H9 (cell line): ENCODE measurements around the gene CBX1. TPM values are rescaled to one million over a fixed set of nuclear protein-coding genes. Genes with fewer than 3 reads are reported as not detected.

Experiments used
- DNase-seq: peaks from one replicate; pipeline ENCODE4 v3.0.0-alpha.2; 2017
- H2AFZ ChIP-seq: one replicate; pipeline ENCODE4 v1.6.1; 2013; ENCODE audit warnings: mild to moderate bottlenecking, low read length, control low read depth, moderate library complexity
- H2AK5ac ChIP-seq: 2 replicates; pipeline ENCODE4 v1.6.1; 2013; ENCODE audit warnings: low read length, control low read depth, mixed read lengths; ENCODE audit not compliant: insufficient read length
- H2BK120ac ChIP-seq: one replicate; pipeline ENCODE4 v1.6.1; 2013; ENCODE audit warnings: low read depth, mild to moderate bottlenecking, low read length, control low read depth, inconsistent platforms; ENCODE audit not compliant: poor library complexity, severe bottlenecking
- H2BK12ac ChIP-seq: 2 replicates; pipeline ENCODE4 v1.6.1; 2013; ENCODE audit warnings: low read length, control low read depth, mixed read lengths, low read depth; ENCODE audit not compliant: insufficient read length
- H2BK15ac ChIP-seq: 2 replicates; pipeline ENCODE4 v1.6.1; 2013; ENCODE audit warnings: low read depth, low read length, control low read depth
- H2BK20ac ChIP-seq: one replicate; pipeline ENCODE4 v1.6.1; 2013; ENCODE audit warnings: low read depth, mild to moderate bottlenecking, low read length, control low read depth, inconsistent platforms; ENCODE audit not compliant: poor library complexity, severe bottlenecking
- H2BK5ac ChIP-seq: 2 replicates; pipeline ENCODE4 v1.6.1; 2013; ENCODE audit warnings: low read length, control low read depth, mixed read lengths; ENCODE audit not compliant: insufficient read length
- H3K14ac ChIP-seq: 2 replicates; pipeline ENCODE4 v1.6.1; 2013; ENCODE audit warnings: low read length, control low read depth; ENCODE audit not compliant: insufficient read depth
- H3K18ac ChIP-seq: 2 replicates; pipeline ENCODE4 v1.6.1; 2013; ENCODE audit warnings: low read depth, mild to moderate bottlenecking, mixed read lengths, low read length, control low read depth; ENCODE audit not compliant: insufficient read length
- H3K23ac ChIP-seq: 2 replicates; pipeline ENCODE4 v1.6.1; 2013; ENCODE audit warnings: low read length, control low read depth, mixed read lengths, low read depth; ENCODE audit not compliant: insufficient read length
- H3K23me2 ChIP-seq: 2 replicates; pipeline ENCODE4 v1.6.1; 2013; ENCODE audit warnings: low read depth, mild to moderate bottlenecking, mixed read lengths, low read length, control low read depth; ENCODE audit not compliant: insufficient read length, poor library complexity, severe bottlenecking
- H3K27ac ChIP-seq: 2 replicates; pipeline ENCODE4 v1.5.1; 2013; ENCODE audit warnings: low read length, control low read depth, mixed read lengths, low read depth; ENCODE audit not compliant: insufficient read length
- H3K27me3 ChIP-seq: 2 replicates; pipeline ENCODE4 v1.6.1; 2013; ENCODE audit warnings: low read length, control low read depth, inconsistent platforms; ENCODE audit not compliant: insufficient read depth
- H3K4ac ChIP-seq: 2 replicates; pipeline ENCODE4 v1.6.1; 2013; ENCODE audit warnings: low read depth, mild to moderate bottlenecking, control low read depth, inconsistent platforms, low read length, moderate library complexity
- H3K4me1 ChIP-seq: 2 replicates; pipeline ENCODE4 v1.6.1; 2013; ENCODE audit warnings: low read length, control low read depth, inconsistent platforms; ENCODE audit not compliant: insufficient read depth
- H3K4me2 ChIP-seq: 2 replicates; pipeline ENCODE4 v1.6.1; 2013; ENCODE audit warnings: low read length, control low read depth, mixed read lengths; ENCODE audit not compliant: insufficient read length, insufficient read depth
- H3K56ac ChIP-seq: 2 replicates; pipeline ENCODE4 v1.6.1; 2013; ENCODE audit warnings: low read depth, mild to moderate bottlenecking, mixed read lengths, low read length, control low read depth; ENCODE audit not compliant: insufficient read length
- H3K79me1 ChIP-seq: 2 replicates; pipeline ENCODE4 v1.6.1; 2013; ENCODE audit warnings: low read depth, mild to moderate bottlenecking, moderate library complexity, low read length, control low read depth, inconsistent platforms; ENCODE audit not compliant: insufficient read depth, poor library complexity, severe bottlenecking
- H3K79me2 ChIP-seq: 2 replicates; pipeline ENCODE4 v1.6.1; 2013; ENCODE audit warnings: low read length, control low read depth, inconsistent platforms; ENCODE audit not compliant: insufficient read depth
- H3K9ac ChIP-seq: 2 replicates; pipeline ENCODE4 v1.6.1; 2013; ENCODE audit warnings: low read length, control low read depth, mixed read lengths; ENCODE audit not compliant: insufficient read length; ENCODE audit errors: extremely low read depth
- H3K9me3 ChIP-seq: one replicate; pipeline ENCODE4 v1.6.1; 2013; ENCODE audit warnings: low read depth, low read length, inconsistent platforms; ENCODE audit not compliant: control insufficient read depth
- H3T11ph ChIP-seq: one replicate; pipeline ENCODE4 v1.6.1; 2013; ENCODE audit warnings: mild to moderate bottlenecking, low read length, control low read depth, inconsistent platforms
- H4K20me1 ChIP-seq: one replicate; pipeline ENCODE4 v1.6.1; 2013; ENCODE audit not compliant: control insufficient read depth, insufficient read length, insufficient read depth
- H4K5ac ChIP-seq: 2 replicates; pipeline ENCODE4 v1.6.1; 2013; ENCODE audit warnings: low read depth, mild to moderate bottlenecking, mixed read lengths, low read length, control low read depth; ENCODE audit not compliant: insufficient read length
- H4K8ac ChIP-seq: replicated peaks from 2 replicates; pipeline ENCODE4 v1.6.1; 2013; ENCODE audit warnings: low read length, control low read depth, mixed read lengths, low read depth; ENCODE audit not compliant: insufficient read length
- H4K91ac ChIP-seq: 2 replicates; pipeline ENCODE4 v1.6.1; 2013; ENCODE audit warnings: low read depth, mild to moderate bottlenecking, moderate library complexity, mixed read lengths, low read length, control low read depth; ENCODE audit not compliant: insufficient read length
- H3K27ac Mint-ChIP-seq, 3 experiments: 2 replicates in 2 of 3; 3 replicates in 1 of 3; pipeline ENCODE4 v1.8.0; 2020 to 2021; ENCODE audit warnings: mixed read lengths in 3 of 3, mild to moderate bottlenecking in 1 of 3, moderate library complexity in 1 of 3
- H3K27me3 Mint-ChIP-seq: 2 replicates; pipeline ENCODE4 v1.8.0; 2021; ENCODE audit warnings: low read depth, mild to moderate bottlenecking, moderate library complexity, mixed read lengths
- H3K36me3 Mint-ChIP-seq, 3 experiments: 2 replicates in 2 of 3; 3 replicates in 1 of 3; pipeline ENCODE4 v1.8.0; 2020 to 2021; ENCODE audit warnings: low read depth in 3 of 3, mixed read lengths in 3 of 3; ENCODE audit not compliant: insufficient read depth in 1 of 3
- H3K4me1 Mint-ChIP-seq, 2 experiments: 2 replicates each; pipeline ENCODE4 v1.8.0; 2020; ENCODE audit warnings: mixed read lengths in 2 of 2
- H3K4me3 Mint-ChIP-seq, 2 experiments: 2 replicates in 1 of 2; 3 replicates in 1 of 2; pipeline ENCODE4 v1.8.0; 2020 to 2021; ENCODE audit warnings: mild to moderate bottlenecking in 2 of 2, mixed read lengths in 2 of 2, moderate library complexity in 1 of 2
- H3K9me3 Mint-ChIP-seq, 2 experiments: 2 replicates in 1 of 2; 3 replicates in 1 of 2; pipeline ENCODE4 v1.8.0; 2020; ENCODE audit warnings: mild to moderate bottlenecking in 2 of 2, mixed read lengths in 2 of 2, moderate library complexity in 1 of 2
- CTCF ChIP-seq: fragments of 200-600 bp; sonication (generic); conservative IDR thresholded peaks from 3 replicates; pipeline ENCODE4 v1.8.0; 2021; ENCODE audit warnings: antibody characterized with exemption, mild to moderate bottlenecking
- WGBS: extraction: QIAGEN DNeasy Blood & Tissue Kit; methylation state at CpG from one replicate; pipeline ENCODE4 v1.1.7; 2013; ENCODE audit warnings: missing lambda C conversion rate, low lambda C conversion rate, mixed read lengths; ENCODE audit not compliant: insufficient read length; ENCODE audit errors: extremely low coverage; 5-methylcytosine and 5-hydroxymethylcytosine counted together
- total RNA-seq: library from RNA; stranded (reverse); gene quantifications from 2 replicates; pipeline ENCODE4 v1.2.1, GENCODE V29; 2021

CBX1 gene
- total RNA-seq, 1 experiment from 2014 or later: 155 TPM

GRCh38 chr17:48127371-48128051 lies 26.2 kb upstream of the CBX1 start:
- Histone ChIP-seq H3K79me2 (no peaks in the 10 kb centered on the region), H2BK120ac (no peak overlapping the region), H4K20me1 (no peaks in the 10 kb centered on the region), H4K5ac (no peak overlapping the region), H4K8ac (no peak overlapping the region), H3K4ac (no peak overlapping the region), H3K9me3 (no peaks in the 10 kb centered on the region), H3K27me3 (no peaks in the 10 kb centered on the region), H3T11ph (no peak overlapping the region), H3K9ac (no peak overlapping the region), H2BK5ac (no peak overlapping the region), H3K4me2 (no peak overlapping the region), H2AFZ (no peak overlapping the region), H2BK20ac (no peak overlapping the region), H3K23ac (no peak overlapping the region), H2BK15ac (no peak overlapping the region), H3K14ac (no peak overlapping the region), H3K4me1 (no peaks in the 10 kb centered on the region), H3K79me1 (no peaks in the 10 kb centered on the region), H3K27ac (no peak overlapping the region), H3K18ac (no peak overlapping the region), H3K56ac (no peak overlapping the region), H2BK12ac (no peak overlapping the region), H2AK5ac (no peak overlapping the region), H3K23me2 (no peaks in the 10 kb centered on the region), H4K91ac (no peak overlapping the region)
- Mint-ChIP-seq H3K4me1 (peaks cover 10 to 17% of the 10 kb centered on the region in 2 experiments), H3K36me3 (peaks cover under 1 to 17% (median 12%) of the 10 kb centered on the region in 3 experiments; a peak in 5 of 7 replicates), H3K27ac (no peak overlapping the region), H3K27me3 (no peaks in the 10 kb centered on the region), H3K9me3 (no peaks in the 10 kb centered on the region; a peak in 1 of 5 replicates), H3K4me3 (no peak overlapping the region)
- TF ChIP-seq CTCF: no peak
- no peak for DNase-seq
- WGBS: no CpG with 5 or more reads among the region's 9 CpGs
